IgD-negative memory B cell (primary cell): ENCODE results near the gene DYNLT2. TPM values are rescaled to one million over a fixed set of nuclear protein-coding genes. Genes with fewer than 3 reads are reported as not detected.
A peak's percentile ranks its signal among the peaks of the same experiment; 100 is the strongest.

Experiments used
- H3K27ac Mint-ChIP-seq, 3 donors: one replicate each; pipeline ENCODE4 v1.8.0; 2020 to 2022; ENCODE audit warnings: mild to moderate bottlenecking in 3 of 3, mixed read lengths in 3 of 3, moderate library complexity in 1 of 3
- H3K27me3 Mint-ChIP-seq: one replicate; pipeline ENCODE4 v1.8.0; 2021; ENCODE audit warnings: mixed read lengths
- H3K36me3 Mint-ChIP-seq: one replicate; pipeline ENCODE4 v1.8.0; 2020; ENCODE audit warnings: mild to moderate bottlenecking, mixed read lengths
- H3K4me1 Mint-ChIP-seq, 3 donors: one replicate each; pipeline ENCODE4 v1.8.0; 2020 to 2022; ENCODE audit warnings: mixed read lengths in 3 of 3, mild to moderate bottlenecking in 1 of 3
- H3K4me3 Mint-ChIP-seq, 4 donors: one replicate each; pipeline ENCODE4 v1.8.0; 2020 to 2022; ENCODE audit warnings: mild to moderate bottlenecking in 4 of 4, mixed read lengths in 4 of 4, moderate library complexity in 3 of 4
- H3K9me3 Mint-ChIP-seq, 3 donors: one replicate each; pipeline ENCODE4 v1.8.0; 2020 to 2021; ENCODE audit warnings: mixed read lengths in 3 of 3, mild to moderate bottlenecking in 1 of 3
- polyA plus RNA-seq: library from polyadenylated mRNA; unstranded; fragments of 300-500 nt; fragmentation: Illumina TruSeq; gene quantifications from one replicate; pipeline ENCODE4 v1.2.3, GENCODE V29; 2021

DYNLT2 gene
- polyA plus RNA-seq, 1 donor from 2014 or later: 1.0 TPM

DNA sequence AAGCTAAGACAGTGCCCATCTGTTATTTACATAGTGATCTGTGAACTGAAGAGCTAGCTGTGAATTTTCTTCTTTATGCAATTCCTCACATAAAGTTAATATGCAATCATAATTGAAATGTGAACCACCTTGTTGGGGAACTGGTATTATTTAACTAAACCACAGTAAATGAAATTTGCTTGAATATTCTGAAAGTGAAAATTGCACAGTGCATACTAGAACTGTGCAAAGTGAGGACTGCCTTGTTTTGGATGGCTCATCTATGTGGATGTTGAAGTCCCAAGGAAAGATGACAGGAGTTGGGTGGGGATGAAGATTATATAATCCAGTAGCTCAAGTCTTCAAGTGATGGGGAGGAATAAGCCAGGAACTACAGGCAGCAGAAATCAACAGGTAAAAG, 21.4 kb downstream of the DYNLT2 start:
- Mint-ChIP-seq H3K9me3 (no peaks in the 10 kb centered on the region), H3K27me3 (no peaks in the 10 kb centered on the region), H3K27ac (no peak overlapping the region), H3K4me3 (no peak overlapping the region), H3K4me1 (peaks cover 2 to 6% (median 4%) of the 10 kb centered on the region in 3 donors), H3K36me3 (peaks cover 2% of the 10 kb centered on the region)

GRCh38 chr6:169726963-169727362, 24.4 kb downstream of the DYNLT2 start:
- Mint-ChIP-seq H3K4me3 (peak overlapping the region in 1 of 4 donors; percentile 81), H3K9me3 (no peaks in the 10 kb centered on the region), H3K27ac (peak overlapping the region in 1 of 3 donors; percentile 54), H3K27me3 (no peaks in the 10 kb centered on the region), H3K36me3 (no peaks in the 10 kb centered on the region), H3K4me1 (peaks cover 4 to 16% (median 14%) of the 10 kb centered on the region in 3 donors)

- H3K36me3 Mint-ChIP-seq: no peaks in the 10 kb centered on the region
- no peaks in the 10 kb centered on the region for H3K27me3 Mint-ChIP-seq
- peak overlapping the region; percentile 81 to 94 (median 86) for H3K4me3 Mint-ChIP-seq
- peak overlapping the region in 1 of 3 donors; percentile 54 for H3K27ac Mint-ChIP-seq
- peaks cover 7 to 18% (median 16%) of the 10 kb centered on the region in 3 donors for H3K4me1 Mint-ChIP-seq
- no peaks in the 10 kb centered on the region for H3K9me3 Mint-ChIP-seq
Measured at GRCh38 chr6:169726049-169726400, 25.3 kb downstream of the DYNLT2 start.

DNA sequence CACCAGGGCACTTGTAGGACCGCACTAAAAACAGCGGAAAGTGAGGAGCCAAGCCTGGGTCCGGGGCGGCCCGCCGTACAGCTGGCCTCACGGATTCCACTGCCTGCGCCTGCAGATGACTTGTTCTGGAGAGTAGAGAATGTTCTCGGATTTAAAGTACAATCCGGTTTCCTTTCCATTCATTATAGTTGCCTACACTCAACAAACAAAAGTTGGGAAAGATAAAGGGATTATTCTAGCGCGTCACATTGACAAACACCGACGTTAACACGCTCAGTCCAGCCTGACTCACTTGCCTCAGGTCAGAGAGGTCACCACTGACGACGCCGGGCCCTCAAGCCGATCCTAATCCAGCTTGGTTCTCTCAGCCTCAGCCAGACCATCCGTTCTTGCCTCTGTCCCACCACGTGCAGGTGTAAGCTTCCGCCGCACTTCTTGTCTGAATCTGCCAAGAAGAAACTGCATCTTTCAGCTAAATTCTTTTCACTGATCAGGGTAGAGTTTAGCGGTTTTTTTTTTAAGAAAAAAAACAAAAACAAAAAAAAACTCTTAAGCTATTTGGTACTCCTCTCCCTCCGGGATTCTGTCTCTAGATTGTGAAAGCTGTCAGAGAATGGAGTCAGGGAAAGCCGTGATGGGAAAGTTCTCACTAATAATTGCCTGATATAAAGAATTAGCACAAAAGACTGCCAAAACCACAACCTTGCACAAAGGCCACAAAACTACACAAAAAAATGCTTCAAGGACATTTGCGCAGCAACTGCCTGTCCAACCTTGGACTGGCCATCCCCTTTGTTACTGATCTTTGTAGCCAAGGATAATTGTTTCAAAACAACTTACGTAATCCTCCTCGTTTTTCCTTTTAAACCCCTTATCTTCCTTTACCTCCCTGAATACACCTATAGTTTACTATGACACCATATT, 26.0 kb downstream of the DYNLT2 start:
- Mint-ChIP-seq H3K27me3 (no peaks in the 10 kb centered on the region), H3K27ac (peak overlapping the region in 2 of 3 donors; percentile 54 to 94), H3K4me1 (peaks cover 7 to 20% (median 17%) of the 10 kb centered on the region in 3 donors), H3K36me3 (no peaks in the 10 kb centered on the region), H3K4me3 (peak overlapping the region; percentile 81 to 94 (median 86)), H3K9me3 (no peaks in the 10 kb centered on the region)

DNA sequence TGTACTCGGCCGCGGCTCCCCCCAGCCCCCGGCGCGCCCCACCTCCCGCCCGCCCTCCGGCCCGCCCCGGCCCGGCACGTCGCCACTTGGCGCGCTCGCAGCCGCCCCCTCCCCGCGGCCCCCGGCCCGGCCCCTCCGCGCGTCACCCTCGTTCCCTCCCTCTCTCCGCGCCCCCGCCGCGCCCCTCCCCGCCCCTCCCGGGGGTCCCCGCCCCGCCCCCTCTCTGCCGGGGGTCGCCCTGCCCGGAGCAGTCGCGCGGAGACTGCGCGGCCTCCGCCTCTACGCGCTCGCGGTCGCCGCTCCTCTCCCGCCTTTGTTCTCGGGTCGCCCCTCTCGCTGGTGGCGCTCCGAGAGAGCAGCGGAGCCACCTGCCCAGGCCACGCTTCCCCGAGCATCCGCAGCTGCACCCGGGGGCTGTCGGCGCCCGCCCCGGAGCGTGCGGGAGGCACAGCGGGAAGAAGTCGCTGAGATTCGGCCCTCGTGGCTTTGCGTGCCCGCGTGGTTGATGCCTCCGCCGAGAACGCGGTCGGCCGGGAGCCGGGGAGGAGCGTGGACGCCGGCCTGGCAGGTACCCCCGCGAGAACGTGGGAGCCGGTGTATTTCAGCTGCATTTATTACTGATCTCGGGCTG, 26.8 kb downstream of the DYNLT2 start, which contains the start of gene PHF10:
TSS of gene PHF10 (minus strand) at position 7 of the 631 bp plus-strand sequence. CDS start 569 bp downstream, outside the sequence.
- Mint-ChIP-seq H3K36me3 (no peaks in the 10 kb centered on the region), H3K4me3 (peak within 1 kb of the TSS; percentile 92 to 97 (median 95)), H3K27me3 (no peaks in the 10 kb centered on the region), H3K9me3 (no peaks in the 10 kb centered on the region), H3K27ac (peak within 1 kb of the TSS; percentile 91 to 99 (median 92)), H3K4me1 (peaks cover 11 to 24% (median 21%) of the 10 kb centered on the region in 3 donors)

GRCh38 chr6:169723991-169724493, 27.3 kb downstream of the DYNLT2 start:
- H3K36me3 Mint-ChIP-seq: no peaks in the 10 kb centered on the region
- H3K27ac Mint-ChIP-seq: peak overlapping the region in 1 of 3 donors; percentile 76
- H3K4me3 Mint-ChIP-seq: peak overlapping the region in 3 of 4 donors; percentile 46 to 80 (median 79)
- H3K9me3 Mint-ChIP-seq: no peaks in the 10 kb centered on the region
- no peaks in the 10 kb centered on the region for H3K27me3 Mint-ChIP-seq
- peaks cover 11 to 26% (median 24%) of the 10 kb centered on the region in 3 donors for H3K4me1 Mint-ChIP-seq

- Mint-ChIP-seq H3K9me3 (no peaks in the 10 kb centered on the region), H3K36me3 (no peaks in the 10 kb centered on the region), H3K4me1 (peaks cover 11 to 27% (median 24%) of the 10 kb centered on the region in 3 donors), H3K27me3 (no peaks in the 10 kb centered on the region), H3K27ac (peak overlapping the region; percentile 91 to 99 (median 92)), H3K4me3 (peak overlapping the region; percentile 91 to 97 (median 94))
Measured at GRCh38 chr6:169723200-169723909, 28.0 kb downstream of the DYNLT2 start.

DNA sequence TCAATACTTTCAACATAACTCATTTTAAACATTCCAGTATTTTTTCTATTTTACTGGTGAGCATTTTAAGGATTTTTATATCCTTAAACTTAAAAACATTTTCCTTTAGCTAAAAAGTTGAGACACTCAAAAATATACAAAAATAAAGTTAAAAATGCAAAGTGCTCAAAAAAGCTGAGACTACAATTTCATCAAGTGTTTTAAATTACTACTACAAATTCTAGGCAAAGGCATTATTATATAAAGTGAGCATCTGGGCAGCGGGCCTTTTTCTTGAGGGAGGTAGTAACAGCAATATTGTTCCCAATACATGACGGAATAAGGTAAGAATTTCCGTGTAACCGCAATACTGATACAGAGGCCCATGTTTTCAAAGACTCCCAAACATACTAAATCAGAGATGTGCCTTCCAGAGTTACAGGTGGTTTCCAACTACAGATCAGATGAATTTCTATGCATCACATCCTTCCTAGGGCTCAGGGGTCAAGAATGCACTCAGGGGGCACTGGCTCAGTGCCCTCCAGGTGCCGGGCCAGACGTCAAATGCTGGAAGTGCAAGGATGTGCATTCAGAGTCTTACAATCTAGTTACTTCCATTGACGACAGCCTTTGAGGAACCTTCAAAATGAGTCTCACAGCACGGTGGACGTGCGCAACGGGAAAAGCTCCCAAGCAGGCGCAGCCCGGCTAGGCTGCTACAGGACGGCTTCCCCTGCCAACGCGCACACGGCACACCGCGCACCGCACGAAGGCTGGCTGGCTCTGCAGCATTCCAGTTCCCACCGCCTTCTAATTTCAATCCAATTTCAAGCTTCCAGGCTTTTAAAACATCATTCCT, 28.8 kb downstream of the DYNLT2 start:
- Mint-ChIP-seq H3K27me3 (no peaks in the 10 kb centered on the region), H3K4me3 (peak overlapping the region; percentile 91 to 97 (median 94)), H3K9me3 (no peaks in the 10 kb centered on the region), H3K4me1 (peaks cover 11 to 27% (median 24%) of the 10 kb centered on the region in 3 donors), H3K36me3 (no peaks in the 10 kb centered on the region), H3K27ac (peak overlapping the region; percentile 91 to 99 (median 92))

DNA sequence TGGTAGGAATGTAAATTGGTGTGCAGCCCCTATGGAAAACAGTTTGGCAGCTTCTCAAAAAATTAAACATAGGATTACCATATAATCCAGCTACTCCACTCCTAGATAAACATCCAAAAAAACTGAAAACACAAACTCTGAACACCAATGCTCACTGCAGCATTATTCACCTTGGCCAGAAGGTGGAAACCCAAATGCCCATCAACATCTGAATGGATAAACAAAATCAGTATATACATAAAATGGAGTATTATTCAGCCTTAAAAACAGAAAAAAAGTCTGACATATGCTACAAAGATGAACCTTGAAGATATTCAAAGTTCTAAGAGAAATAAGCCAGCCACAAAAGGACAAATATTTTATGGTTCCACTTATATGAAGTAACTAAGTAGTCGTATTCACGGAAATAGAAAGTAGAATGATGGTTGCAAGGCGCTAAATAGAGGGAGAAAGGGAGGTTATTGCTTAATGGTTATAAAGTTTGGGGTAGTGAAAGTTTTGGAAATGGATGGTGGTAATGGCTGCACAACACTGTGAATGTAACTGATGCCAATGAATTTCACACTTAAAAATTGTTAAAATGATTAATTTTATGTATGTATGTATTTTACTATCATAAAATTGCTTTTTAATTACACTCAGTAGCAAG, 31.0 kb downstream of the DYNLT2 start:
- peaks cover 3% of the 10 kb centered on the region for H3K36me3 Mint-ChIP-seq
- H3K9me3 Mint-ChIP-seq: no peaks in the 10 kb centered on the region
- no peaks in the 10 kb centered on the region for H3K27me3 Mint-ChIP-seq
- peak overlapping the region in 1 of 4 donors; percentile 84 for H3K4me3 Mint-ChIP-seq
- peak overlapping the region in 2 of 3 donors; percentile 29 to 62 for H3K27ac Mint-ChIP-seq
- H3K4me1 Mint-ChIP-seq: peaks cover 11 to 27% (median 21%) of the 10 kb centered on the region in 3 donors

GRCh38 chr6:169719117-169719516, 32.3 kb downstream of the DYNLT2 start:
- H3K27ac Mint-ChIP-seq: peak overlapping the region in 1 of 3 donors; percentile 10

DNA sequence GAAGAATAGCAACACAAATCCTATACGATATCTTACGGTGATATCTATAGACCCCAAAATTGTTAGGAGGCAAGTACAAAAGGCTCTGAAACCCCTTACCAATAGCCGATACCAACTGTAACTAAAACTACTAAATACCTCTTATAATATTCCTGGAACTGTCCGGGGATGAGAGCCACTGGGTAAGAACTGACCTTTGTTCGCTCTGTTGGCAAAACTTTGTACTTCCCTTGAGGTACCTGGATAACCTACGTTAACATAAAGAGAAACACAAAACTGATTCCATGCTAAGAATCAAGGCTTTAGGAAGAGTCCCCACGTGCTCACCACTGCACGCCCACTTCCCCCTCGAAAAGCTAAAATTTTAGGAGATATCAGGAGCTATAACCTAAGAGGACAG, 36.8 kb downstream of the DYNLT2 start:
- Mint-ChIP-seq H3K9me3 (no peaks in the 10 kb centered on the region), H3K4me1 (peaks cover 2 to 12% (median 2%) of the 10 kb centered on the region in 3 donors), H3K4me3 (no peak overlapping the region), H3K27me3 (no peaks in the 10 kb centered on the region), H3K27ac (no peak overlapping the region), H3K36me3 (peaks cover 3% of the 10 kb centered on the region)

More at GRCh38 chr6:169719117-169719516, 32.3 kb downstream of the DYNLT2 start:
- no peak overlapping the region for H3K4me3 Mint-ChIP-seq
- no peaks in the 10 kb centered on the region for H3K9me3 Mint-ChIP-seq
- peaks cover 3% of the 10 kb centered on the region for H3K36me3 Mint-ChIP-seq
- H3K4me1 Mint-ChIP-seq: peaks cover 9 to 28% (median 17%) of the 10 kb centered on the region in 3 donors
- H3K27me3 Mint-ChIP-seq: no peaks in the 10 kb centered on the region

GRCh38 chr6:169714178-169714577, 37.2 kb downstream of the DYNLT2 start:
- Mint-ChIP-seq H3K4me3 (no peak overlapping the region), H3K4me1 (peaks cover 4 to 8% (median 5%) of the 10 kb centered on the region in 3 donors), H3K9me3 (no peaks in the 10 kb centered on the region), H3K27me3 (no peaks in the 10 kb centered on the region), H3K36me3 (peaks cover 3% of the 10 kb centered on the region), H3K27ac (no peak overlapping the region)

DNA sequence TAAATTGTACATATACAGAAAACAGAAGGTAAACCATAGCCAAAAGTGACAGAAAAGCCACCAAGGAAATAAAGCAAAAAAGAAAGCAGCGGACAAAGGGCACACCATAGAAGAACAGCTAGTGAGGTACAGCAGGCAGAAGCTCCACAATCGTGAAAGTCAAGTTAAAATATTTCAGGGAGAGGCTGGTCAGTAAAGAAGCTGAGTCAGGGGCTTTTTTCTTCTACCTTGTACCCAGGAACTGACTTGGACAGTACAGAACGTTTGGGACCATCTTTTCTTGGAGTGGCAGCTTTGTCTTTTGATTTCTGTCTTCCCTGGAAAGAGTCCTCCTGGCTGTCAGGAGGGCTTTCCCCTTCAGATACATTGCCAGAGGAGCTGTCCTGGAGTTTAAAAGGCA, 41.4 kb downstream of the DYNLT2 start:
- Mint-ChIP-seq H3K4me1 (peaks cover 20 to 22% (median 21%) of the 10 kb centered on the region in 3 donors), H3K4me3 (no peak overlapping the region), H3K27ac (no peak overlapping the region), H3K9me3 (no peaks in the 10 kb centered on the region), H3K27me3 (no peaks in the 10 kb centered on the region), H3K36me3 (no peaks in the 10 kb centered on the region)
